H1 (cell line): ENCODE results near the gene CASS4. TPM values are rescaled to one million over a fixed set of nuclear protein-coding genes. Genes with fewer than 3 reads are reported as not detected.

Experiments used
- CTCF ChIA-PET: fragments of 300-600 bp; sonication (Branson Sonifier 250); formaldehyde crosslinking; loops from one replicate; lab custom pipeline; 2021; ENCODE audit not compliant: partially characterized antibody; lab: Charles Lee
- POLR2A ChIA-PET: fragments of 300-600 bp; sonication (Branson Sonifier 250); formaldehyde crosslinking; loops from one replicate; lab custom pipeline; 2021; ENCODE audit warnings: inconsistent platforms; ENCODE audit not compliant: partially characterized antibody; lab: Charles Lee
- DNase-seq, 2 experiments: peaks; one replicate each; pipeline versions ENCODE4 v3.0.0 to v3.0.0-alpha.2; 2010 to 2022; ENCODE audit warnings: low spot score in 2 of 2, low read depth in 1 of 2, mixed read lengths in 1 of 2
- FAIRE-seq: peaks from 2 replicates; lab custom pipeline; 2011; peaks lifted over from hg19 to GRCh38; lab: Jason Lieb, UNC
- H2AFZ ChIP-seq: 2 replicates; pipeline ENCODE4 v1.8.1; 2012; ENCODE audit warnings: low read length, inconsistent platforms
- H2AK5ac ChIP-seq: 2 replicates; pipeline ENCODE4 v1.6.1; 2013; ENCODE audit warnings: low read depth, low read length
- H2BK120ac ChIP-seq: replicated peaks from 2 replicates; pipeline ENCODE3; 2013; ENCODE audit warnings: low read depth, low read length, inconsistent platforms
- H2BK12ac ChIP-seq: 2 replicates; pipeline ENCODE4 v1.6.1; 2013; ENCODE audit warnings: low read depth, low read length
- H2BK15ac ChIP-seq: 2 replicates; pipeline ENCODE4 v1.6.1; 2013; ENCODE audit warnings: low read length
- H2BK20ac ChIP-seq: 2 replicates; pipeline ENCODE4 v1.6.1; 2013; ENCODE audit warnings: low read length
- H2BK5ac ChIP-seq: 2 replicates; pipeline ENCODE4 v1.6.1; 2013; ENCODE audit warnings: low read depth, low read length
- H3K14ac ChIP-seq: 2 replicates; pipeline ENCODE4 v1.6.1; 2013; ENCODE audit warnings: inconsistent platforms; ENCODE audit not compliant: insufficient read length
- H3K18ac ChIP-seq: 2 replicates; pipeline ENCODE4 v1.6.1; 2013; ENCODE audit warnings: low read length; ENCODE audit errors: extremely low read depth
- H3K23ac ChIP-seq: 2 replicates; pipeline ENCODE4 v1.6.1; 2013; ENCODE audit warnings: inconsistent platforms; ENCODE audit not compliant: insufficient read length
- H3K23me2 ChIP-seq: 2 replicates; pipeline ENCODE4 v1.6.1; 2013; ENCODE audit warnings: low read depth, low read length
- H3K27ac ChIP-seq: 2 replicates; pipeline ENCODE4 v1.6.1; 2011; ENCODE audit warnings: low read depth, low read length, inconsistent platforms
- H3K27me3 ChIP-seq, 4 experiments: replicated peaks in 1 of 4; 1 replicate in 1 of 4; 2 replicates in 3 of 4; pipeline versions ENCODE4 v1.6.1 to v1.8.1; 2011 to 2013; ENCODE audit warnings: low read length in 3 of 4, mild to moderate bottlenecking in 3 of 4, inconsistent platforms in 2 of 4, mixed read lengths in 2 of 4, moderate library complexity in 1 of 4; ENCODE audit not compliant: control insufficient read depth in 3 of 4, insufficient read depth in 3 of 4; ENCODE audit errors: extremely low read depth in 1 of 4
- H3K36me3 ChIP-seq, 4 experiments: 2 replicates each; pipeline versions ENCODE4 v1.6.1 to v1.8.1; 2011 to 2013; ENCODE audit warnings: mild to moderate bottlenecking in 4 of 4, low read length in 3 of 4, moderate library complexity in 2 of 4, control low read depth in 1 of 4, inconsistent platforms in 1 of 4; ENCODE audit not compliant: insufficient read depth in 4 of 4, control insufficient read depth in 2 of 4
- H3K4ac ChIP-seq: replicated peaks from 2 replicates; pipeline ENCODE3; 2013; ENCODE audit warnings: low read length, low read depth, mixed read lengths, inconsistent platforms; ENCODE audit not compliant: insufficient read length
- H3K4me1 ChIP-seq, 4 experiments: replicated peaks in 1 of 4; 1 replicate in 1 of 4; 2 replicates in 3 of 4; pipeline versions ENCODE4 v1.6.1 to v1.8.1; 2011 to 2013; ENCODE audit warnings: low read length in 3 of 4, inconsistent platforms in 2 of 4, mixed read lengths in 1 of 4; ENCODE audit not compliant: insufficient read depth in 4 of 4, control insufficient read depth in 3 of 4
- H3K4me2 ChIP-seq, 2 experiments: 2 replicates each; pipeline versions ENCODE4 v1.6.1 to v1.8.1; 2011 to 2013; ENCODE audit warnings: low read depth in 2 of 2, low read length in 2 of 2, control low read depth in 1 of 2, inconsistent platforms in 1 of 2, mild to moderate bottlenecking in 1 of 2; ENCODE audit not compliant: insufficient read depth in 1 of 2
- H3K4me3 ChIP-seq, 4 experiments: fragments of 200-600, 300-600 bp in 1 of 4; sonication (generic), shearing (Covaris generic), sonication (Bioruptor Twin) in 1 of 4; 2 replicates each; pipeline versions ENCODE4 v1.5.1 to v1.8.1; 2011 to 2016; ENCODE audit warnings: low read length in 4 of 4, low read depth in 3 of 4, control low read depth in 2 of 4, inconsistent platforms in 2 of 4, mild to moderate bottlenecking in 2 of 4, mixed read lengths in 1 of 4, moderate library complexity in 1 of 4; ENCODE audit not compliant: insufficient read depth in 2 of 4; ENCODE audit errors: extremely low read depth in 1 of 4
- H3K56ac ChIP-seq: replicated peaks from 2 replicates; pipeline ENCODE3; 2013; ENCODE audit warnings: low read depth, mild to moderate bottlenecking, mixed read lengths, low read length, inconsistent platforms; ENCODE audit not compliant: insufficient read length
- H3K79me1 ChIP-seq: 2 replicates; pipeline ENCODE4 v1.6.1; 2013; ENCODE audit warnings: low read depth, low read length, control low read depth
- H3K79me2 ChIP-seq, 2 experiments: 2 replicates each; pipeline versions ENCODE4 v1.6.1 to v1.8.1; 2012 to 2013; ENCODE audit warnings: low read length in 2 of 2, mild to moderate bottlenecking in 2 of 2, inconsistent platforms in 1 of 2; ENCODE audit not compliant: insufficient read depth in 2 of 2, control insufficient read depth in 1 of 2
- H3K9ac ChIP-seq, 4 experiments: replicated peaks in 1 of 4; 1 replicate in 1 of 4; 2 replicates in 3 of 4; pipeline versions ENCODE4 v1.6.1 to v1.8.1; 2011 to 2013; ENCODE audit warnings: low read depth in 3 of 4, low read length in 3 of 4, control low read depth in 2 of 4, mild to moderate bottlenecking in 2 of 4, moderate library complexity in 2 of 4, inconsistent platforms in 1 of 4; ENCODE audit errors: extremely low read depth in 1 of 4
- H3K9me3 ChIP-seq, 2 experiments: 2 replicates each; pipeline versions ENCODE4 v1.6.1 to v1.8.1; 2012 to 2013; ENCODE audit warnings: mild to moderate bottlenecking in 2 of 2, moderate library complexity in 2 of 2, control low read depth in 1 of 2, inconsistent platforms in 1 of 2, low read depth in 1 of 2, low read length in 1 of 2, mixed read lengths in 1 of 2; ENCODE audit not compliant: insufficient read depth in 2 of 2
- H4K20me1 ChIP-seq, 2 experiments: replicated peaks in 1 of 2; 2 replicates each; pipeline versions ENCODE3 to v1.8.1; 2011 to 2013; ENCODE audit warnings: inconsistent platforms in 2 of 2, low read length in 2 of 2, mild to moderate bottlenecking in 1 of 2; ENCODE audit not compliant: insufficient read depth in 2 of 2, control insufficient read depth in 1 of 2
- H4K5ac ChIP-seq: 2 replicates; pipeline ENCODE4 v1.6.1; 2013; ENCODE audit warnings: low read length, low read depth, mixed read lengths, inconsistent platforms; ENCODE audit not compliant: insufficient read length
- H4K8ac ChIP-seq: 2 replicates; pipeline ENCODE4 v1.8.0; 2013; ENCODE audit warnings: mild to moderate bottlenecking, moderate library complexity, low read length, inconsistent platforms; ENCODE audit not compliant: insufficient read depth; ENCODE audit errors: extremely low read depth
- H4K91ac ChIP-seq: replicated peaks from 2 replicates; pipeline ENCODE3; 2013; ENCODE audit warnings: low read length, mixed read lengths, inconsistent platforms; ENCODE audit not compliant: insufficient read length
- ASH2L ChIP-seq: fragments of 200-600, 300-600 bp; sonication (generic); IDR thresholded peaks from one replicate; pipeline ENCODE4 v1.7.1; 2017; ENCODE audit warnings: low read length
- BCL11A ChIP-seq, 2 experiments: IDR thresholded peaks; one replicate each; pipeline ENCODE4 v1.6.1; 2011; ENCODE audit warnings: low read depth in 2 of 2, low read length in 2 of 2, mild to moderate bottlenecking in 2 of 2
- CBX8 ChIP-seq: fragments of 300-800, 300-1000 bp; sonication (generic); IDR thresholded peaks from 2 replicates; pipeline ENCODE4 v1.7.1; 2016; ENCODE audit warnings: low read depth, low read length, borderline replicate concordance
- POLR2AphosphoS5 ChIP-seq: IDR thresholded peaks from 2 replicates; pipeline ENCODE4 v1.6.1; 2011; ENCODE audit warnings: low read depth, low read length
- RNF2 ChIP-seq: fragments of 200-900, 300-1000 bp; sonication (generic); IDR thresholded peaks from 2 replicates; pipeline ENCODE4 v1.7.1; 2016; ENCODE audit warnings: borderline replicate concordance, low read depth, mild to moderate bottlenecking, antibody characterized with exemption, low read length; ENCODE audit not compliant: poor library complexity, severe bottlenecking; ENCODE audit errors: missing control alignments
- SP1 ChIP-seq: IDR thresholded peaks from 2 replicates; pipeline ENCODE4 v1.6.1; 2011; ENCODE audit warnings: low read depth, low read length
- SP4 ChIP-seq: IDR thresholded peaks from 2 replicates; pipeline ENCODE4 v1.6.1; 2012; ENCODE audit warnings: low read length, inconsistent platforms
- YY1 ChIP-seq: IDR thresholded peaks from 2 replicates; pipeline ENCODE4 v1.6.1; 2011; ENCODE audit warnings: low read depth, mild to moderate bottlenecking, low read length
- WGBS, 2 experiments: shearing (Covaris generic) in 1 of 2; methylation state at CpG; one replicate each; pipeline versions ENCODE4 v1.1.6 to v1.1.7; 2013 to 2015; ENCODE audit warnings: low lambda C conversion rate in 2 of 2, mixed read lengths in 2 of 2, inconsistent platforms in 1 of 2, low coverage in 1 of 2, missing lambda C conversion rate in 1 of 2; ENCODE audit not compliant: insufficient replicate concordance in 2 of 2, insufficient coverage in 1 of 2, insufficient read length in 1 of 2; ENCODE audit errors: extremely low coverage in 1 of 2, missing lambda C conversion rate in 1 of 2; 5-methylcytosine and 5-hydroxymethylcytosine counted together
- polyA plus RNA-seq, 7 experiments: library from polyadenylated mRNA; depleted of rRNA in 3 of 7; stranded (reverse) in 5 of 7; unstranded in 2 of 7; fragments of >200 nt in 5 of 7; fragments of 200-250 nt in 2 of 7; gene quantifications; 1 replicate in 5 of 7; 2 replicates in 1 of 7; 4 replicates in 1 of 7; pipeline versions ENCODE4 v1.2.1 to v1.2.3, GENCODE V29; 2011 to 2013; ENCODE audit warnings: missing spikeins in 2 of 7, mixed read lengths in 2 of 7
- total RNA-seq: library from RNA; stranded (reverse); fragmentation: NEBNext Ultra II Directional; extraction: Animal tissue kit (Norgen Biotek cat#: 25700); gene quantifications from 2 replicates; pipeline ENCODE4 v1.2.1, GENCODE V29; 2021
- TF ChIP-seq, protein P1 (sequence below): IDR thresholded peaks from 2 replicates; pipeline ENCODE4 v1.6.1; 2012; ENCODE audit warnings: inconsistent platforms

Gene CASS4
- total and polyA plus RNA-seq, 2 of the 8 experiments (the other 6 are each of a cell fraction or from before 2014, with no cell fraction given): not detected

DNA sequence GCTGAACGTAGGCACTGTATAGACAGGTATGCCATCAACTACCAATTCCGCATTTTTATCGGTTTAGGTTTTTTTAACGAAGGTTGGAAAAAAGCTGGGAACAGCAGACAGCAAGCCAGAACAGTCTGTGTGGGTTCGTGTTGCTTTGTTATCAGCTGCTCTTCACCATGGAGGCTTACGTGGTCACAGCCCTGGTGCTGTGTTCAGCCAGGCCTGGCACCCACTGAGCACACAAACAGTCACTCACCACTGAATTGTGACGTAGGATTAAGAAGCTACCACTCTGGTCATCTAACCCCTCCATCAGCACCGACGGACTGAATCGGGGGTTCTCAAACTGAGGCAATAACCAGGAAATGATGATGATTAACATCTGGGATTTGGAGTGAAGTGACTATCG, 40.1 kb upstream of the CASS4 start:
- Histone ChIP-seq H2BK15ac (no peak overlapping the region), H4K20me1 (peaks cover 0 to 5% of the 10 kb centered on the region in 2 experiments), H3K4ac (no peak overlapping the region), H2BK5ac (no peak overlapping the region), H3K27me3 (no peaks in the 10 kb centered on the region), H2AK5ac (no peak overlapping the region), H2BK120ac (no peak overlapping the region), H3K23ac (no peak overlapping the region), H3K14ac (no peak overlapping the region), H2AFZ (no peak overlapping the region), H3K79me1 (peaks cover 2% of the 10 kb centered on the region; the same call in 1 of the 2 replicates), H3K9me3 (no peaks in the 10 kb centered on the region), H2BK20ac (no peak overlapping the region), H3K56ac (no peak overlapping the region), H4K8ac (no peak overlapping the region), H3K4me1 (no peaks in the 10 kb centered on the region), H3K27ac (no peak overlapping the region), H2BK12ac (no peak overlapping the region), H3K79me2 (peaks cover 0 to 25% of the 10 kb centered on the region in 2 experiments; a peak in 2 of 4 replicates)
- POLR2A ChIA-PET: interaction anchor here (0.8 to 1.8 kb wide), 4 partner anchors 10 to 20 kb away, joined by 3 to 11 read pairs (median 8); partner anchors contain the start of genes AURKA and CSTF1
- 95% methylated on average over 11 of the region's 11 CpGs; no CpG with 5 or more reads in 1 of the 2 experiments for WGBS, 2 experiments
- no peak for DNase-seq
- TF ChIP-seq, protein P1, sequence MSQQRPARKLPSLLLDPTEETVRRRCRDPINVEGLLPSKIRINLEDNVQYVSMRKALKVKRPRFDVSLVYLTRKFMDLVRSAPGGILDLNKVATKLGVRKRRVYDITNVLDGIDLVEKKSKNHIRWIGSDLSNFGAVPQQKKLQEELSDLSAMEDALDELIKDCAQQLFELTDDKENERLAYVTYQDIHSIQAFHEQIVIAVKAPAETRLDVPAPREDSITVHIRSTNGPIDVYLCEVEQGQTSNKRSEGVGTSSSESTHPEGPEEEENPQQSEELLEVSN: no peak
- TF ChIP-seq BCL11A (IDR thresholded peaks at IDR 0.05; ENCODE audit: low read depth in 2 of 2, low read length in 2 of 2) (no peak), CBX8 (no peak), YY1 (no peak), RNF2 (no peak), ASH2L (no peak), SP1 (no peak), SP4 (no peak), POLR2AphosphoS5 (no peak)
- TF ChIP-seq, all 59 proteins: peak for 0
- Histone ChIP-seq H3K4me3 (no peak overlapping the region), H3K18ac (no peak overlapping the region), H3K4me2 (no peak overlapping the region), H3K36me3 (peaks cover 18 to 69% (median 43%) of the 10 kb centered on the region in 4 experiments; a peak in 7 of 8 replicates), H3K23me2 (no peaks in the 10 kb centered on the region), H4K5ac (no peak overlapping the region), H4K91ac (no peak overlapping the region), H3K9ac (no peak overlapping the region)
- CTCF ChIA-PET: interaction anchor here (1.6 kb wide), 1 partner anchor 27 kb away, joined by 3 read pairs; no protein-coding TSS in a partner anchor
- FAIRE-seq: no peak
